B cell (primary cell): Measurements from ENCODE around the gene MAN2A1.

Experiments
- CTCF ChIP-seq: fragments of 200-600 bp; IDR thresholded peaks from one replicate; pipeline ENCODE4 v1.8.0; 2022; ENCODE audit warnings: antibody characterized with exemption, mild to moderate bottlenecking
- EZH2 ChIP-seq: IDR thresholded peaks from 2 replicates; pipeline ENCODE4 v1.6.1; 2012; ENCODE audit warnings: borderline replicate concordance, low read depth, mild to moderate bottlenecking, moderate library complexity, low read length; ENCODE audit not compliant: insufficient read depth, poor library complexity, severe bottlenecking

- no peak for TF ChIP-seq EZH2
- TF ChIP-seq CTCF, result no peak
These were observed 141.3 kb downstream of the MAN2A1 start for GRCh38 chr5:109830955-109831502.
